ENCODE data around the gene ATP9A.

GRCh38 chr20:51810155-51811041 is 42.2 kb upstream of the ATP9A start:
- TF ChIP-seq CTCF (IDR thresholded peaks at IDR 0.05) (no peak), POLR2A (IDR thresholded peaks at IDR 0.05) (no peak)

All from testis (tissue), 2 donors.